ENCODE measurements around the gene MLLT6. TPM values are rescaled to one million over a fixed set of nuclear protein-coding genes. Genes with fewer than 3 reads are reported as not detected.

Gene MLLT6
- total and polyA plus RNA-seq, 2 of the 13 experiments (the other 11 are each of a cell fraction or from before 2014, with no cell fraction given): 50.7 to 69.5 TPM

- TF ChIP-seq ZNF142 (CRISPR knock-in tag; IDR thresholded peaks at IDR 0.05) (peak; percentile 85), NPAS2 (CRISPR knock-in tag; IDR thresholded peaks at IDR 0.05; ENCODE audit: borderline replicate concordance) (no peak), EZH2 (conservative IDR thresholded peaks at IDR 0.05; ENCODE audit: low read depth, low read length) (no peak), ZNF670 (CRISPR knock-in tag; IDR thresholded peaks at IDR 0.05; ENCODE audit: borderline replicate concordance) (no peak), CEBPG (CRISPR knock-in tag; IDR thresholded peaks at IDR 0.05) (no peak), FOXK1 (CRISPR knock-in tag; IDR thresholded peaks at IDR 0.05; ENCODE audit: borderline replicate concordance, low read depth) (peak; percentile 65; the same call in 1 of the 2 replicates), PATZ1 (CRISPR knock-in tag; IDR thresholded peaks at IDR 0.05) (peak; percentile 82), SKI (IDR thresholded peaks at IDR 0.05; ENCODE audit: partially characterized antibody) (peak; percentile 94), ZNF761 (CRISPR knock-in tag; conservative IDR thresholded peaks at IDR 0.05) (0 out of 2 replicates have a peak, but pooled peaks have one; percentile 21), SETDB1 (CRISPR knock-in tag; IDR thresholded peaks at IDR 0.05; ENCODE audit: borderline replicate concordance) (no peak), ZSCAN20 (CRISPR knock-in tag; IDR thresholded peaks at IDR 0.05; ENCODE audit: borderline replicate concordance) (no peak), FOXK2 (IDR thresholded peaks at IDR 0.05) (no peak), NR0B2 (CRISPR knock-in tag; IDR thresholded peaks at IDR 0.05) (peak; percentile 29; the same call in 1 of the 2 replicates), HNF4G (IDR thresholded peaks at IDR 0.05; ENCODE audit: borderline replicate concordance, low read depth, low read length) (peak; percentile 33; the same call in 1 of the 2 replicates), HNF4G (CRISPR knock-in tag; IDR thresholded peaks at IDR 0.05; ENCODE audit: borderline replicate concordance, low read depth) (no peak), DMAP1 (CRISPR knock-in tag; IDR thresholded peaks at IDR 0.05) (0 out of 2 replicates have a peak, but pooled peaks have one; percentile 41), ZNF501 (CRISPR knock-in tag; IDR thresholded peaks at IDR 0.05) (no peak), GABPB1 (CRISPR knock-in tag; IDR thresholded peaks at IDR 0.05) (peak; percentile 54), ERF (CRISPR knock-in tag; IDR thresholded peaks at IDR 0.05) (no peak), ZNF331 (CRISPR knock-in tag; IDR thresholded peaks at IDR 0.05) (peak; percentile 39; the same call in 1 of the 2 replicates), FOXP1 (IDR thresholded peaks at IDR 0.05) (no peak), FOXP1 (CRISPR knock-in tag; IDR thresholded peaks at IDR 0.05) (0 out of 2 replicates have a peak, but pooled peaks have one; percentile 28), ESRRA (CRISPR knock-in tag; IDR thresholded peaks at IDR 0.05; ENCODE audit: low read depth) (peak; percentile 80; the same call in 1 of the 2 replicates), ZZZ3 (CRISPR knock-in tag; IDR thresholded peaks at IDR 0.05; ENCODE audit: borderline replicate concordance) (no peak)
These were observed 13.9 kb upstream of the MLLT6 start (continued) for GRCh38 chr17:38691154-38691553.

All from HepG2 (cell line).